ENCODE data around the gene SMPD4.
"Not testable (repeated sequence)": the region's sequence is repeated elsewhere in the genome, so short reads cannot be mapped to it uniquely, and the experiment has no call there.

SMPD4 gene

DNA sequence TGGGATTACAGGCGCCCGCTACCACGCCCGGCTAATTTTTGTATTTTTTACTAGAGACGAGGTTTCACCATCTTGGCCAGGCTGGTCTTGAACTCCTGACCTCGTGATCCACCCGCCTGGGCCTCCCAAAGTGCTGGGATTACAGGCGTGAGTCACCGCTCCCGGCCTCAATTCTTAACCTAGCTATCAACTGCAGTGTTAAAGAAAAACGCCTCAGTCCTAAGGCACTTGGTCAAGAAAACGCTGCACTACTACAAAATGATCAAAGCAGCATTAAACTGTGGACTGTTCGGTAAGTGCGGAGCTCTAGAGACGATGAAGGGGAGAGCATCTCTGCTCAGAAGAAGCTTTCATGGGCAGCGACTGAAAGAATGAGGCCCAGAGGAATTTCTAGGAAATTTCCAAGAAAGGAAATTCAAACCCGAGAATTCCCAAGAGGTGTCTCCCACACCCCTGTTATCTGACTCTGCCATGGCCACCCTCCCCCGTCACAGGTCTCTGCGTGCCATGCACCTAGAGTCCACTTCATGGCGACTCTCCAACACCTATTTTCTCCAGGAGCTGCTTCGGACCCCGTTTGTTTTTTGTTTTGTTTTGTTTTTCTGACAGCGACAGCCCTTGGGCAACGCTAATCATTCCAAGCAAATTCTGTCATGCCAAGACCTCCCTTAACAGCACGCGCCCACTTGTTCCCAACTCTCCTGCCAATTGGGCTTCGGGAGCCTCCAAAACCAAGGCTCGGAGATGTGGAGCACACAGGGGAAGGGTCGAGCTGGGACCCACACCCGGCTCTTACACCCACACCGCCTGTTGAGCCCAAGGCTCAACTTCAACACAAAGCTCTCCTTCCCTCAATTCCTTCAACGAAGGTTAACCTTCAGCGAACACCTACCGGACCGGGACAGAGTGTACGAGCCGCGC is 738 bp downstream of the SMPD4 start:
- Histone ChIP-seq H3K4me3 (ENCODE audit: low read depth in 1 of 5, low read length in 5 of 5) (peak overlapping the region; percentile 88 to 97 (median 93)), H3K27ac (ENCODE audit: low read depth, low read length) (peak overlapping the region; percentile 72), H3K9ac (ENCODE audit: low read length in 5 of 5) (peak overlapping the region; percentile 73 to 97 (median 87)), H3K36me3 (ENCODE audit: control insufficient read depth in 5 of 5, insufficient read depth in 5 of 5, low read length in 5 of 5) (peaks cover 0 to 14% (median 4%) of the 10 kb centered on the region in 5 donors), H3K4me1 (ENCODE audit: control insufficient read depth in 5 of 5, insufficient read depth in 5 of 5, low read length in 5 of 5) (peaks cover 0 to 24% (median 21%) of the 10 kb centered on the region in 5 donors)
- not testable (repeated sequence) for H3K27me3 ChIP-seq (ENCODE audit: control insufficient read depth in 5 of 5, insufficient read depth in 4 of 5, low read length in 5 of 5); H3K9me3 ChIP-seq (ENCODE audit: control insufficient read depth in 5 of 5, low read length in 5 of 5)

DNA sequence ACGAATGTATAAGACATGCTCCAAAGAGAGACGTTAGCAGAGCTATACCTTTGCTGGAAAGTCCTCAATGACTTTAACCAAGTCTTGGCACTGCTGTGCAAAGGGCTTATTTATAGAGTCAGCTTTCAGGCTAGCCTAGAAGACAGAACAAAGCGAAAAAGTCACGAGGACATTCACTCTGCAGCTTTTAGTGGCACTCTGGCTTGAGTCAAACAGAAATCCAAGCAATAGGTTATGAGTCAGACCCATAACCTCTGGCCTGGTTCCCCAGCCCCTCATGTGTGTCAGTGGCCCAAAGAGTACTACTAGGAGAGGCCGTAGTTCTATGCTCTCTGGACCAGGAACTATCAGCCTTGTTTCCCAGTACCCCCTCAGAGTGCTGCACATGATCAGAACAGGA is 6.5 kb downstream of the SMPD4 start:
- H3K9me3 ChIP-seq (ENCODE audit: control insufficient read depth in 5 of 5, low read length in 5 of 5); H3K9ac ChIP-seq (ENCODE audit: low read length in 5 of 5); H3K4me1 ChIP-seq (ENCODE audit: control insufficient read depth in 5 of 5, insufficient read depth in 5 of 5, low read length in 5 of 5); H3K27me3 ChIP-seq (ENCODE audit: control insufficient read depth in 5 of 5, insufficient read depth in 4 of 5, low read length in 5 of 5); H3K27ac ChIP-seq (ENCODE audit: low read depth, low read length); H3K4me3 ChIP-seq (ENCODE audit: low read depth in 1 of 5, low read length in 5 of 5): not testable (repeated sequence)
- peaks cover 0 to 58% (median 46%) of the 10 kb centered on the region in 5 donors for H3K36me3 ChIP-seq (ENCODE audit: control insufficient read depth in 5 of 5, insufficient read depth in 5 of 5, low read length in 5 of 5)

DNA sequence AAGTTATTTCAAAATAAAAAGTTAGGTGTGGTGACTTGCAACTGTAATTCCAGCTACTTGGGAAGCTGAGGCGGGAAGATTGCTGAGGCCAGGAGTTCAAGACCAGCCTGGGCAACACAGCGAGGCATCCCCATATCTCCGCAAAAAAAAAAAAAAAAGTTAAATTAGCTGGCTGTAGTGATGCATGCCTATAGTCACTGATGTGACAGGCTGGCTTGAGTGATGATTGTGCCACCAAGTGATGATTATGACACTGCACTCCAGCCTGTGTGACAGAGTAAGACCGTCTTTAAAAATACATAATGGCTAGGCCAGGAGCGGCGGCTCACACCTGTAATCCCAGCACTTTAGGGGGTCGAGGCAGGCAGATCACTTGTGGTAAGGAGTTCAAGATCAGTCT is 11.5 kb downstream of the SMPD4 start:
- Histone ChIP-seq H3K4me1 (ENCODE audit: control insufficient read depth in 5 of 5, insufficient read depth in 5 of 5, low read length in 5 of 5) (no peaks in the 10 kb centered on the region), H3K9me3 (ENCODE audit: control insufficient read depth in 5 of 5, low read length in 5 of 5) (no peaks in the 10 kb centered on the region), H3K27ac (ENCODE audit: low read depth, low read length) (no peak overlapping the region), H3K27me3 (ENCODE audit: control insufficient read depth in 5 of 5, insufficient read depth in 4 of 5, low read length in 5 of 5) (no peaks in the 10 kb centered on the region), H3K4me3 (ENCODE audit: low read depth in 1 of 5, low read length in 5 of 5) (no peak overlapping the region), H3K9ac (ENCODE audit: low read length in 5 of 5) (no peak overlapping the region), H3K36me3 (ENCODE audit: control insufficient read depth in 5 of 5, insufficient read depth in 5 of 5, low read length in 5 of 5) (peaks cover 5 to 84% (median 72%) of the 10 kb centered on the region in 5 donors)

DNA sequence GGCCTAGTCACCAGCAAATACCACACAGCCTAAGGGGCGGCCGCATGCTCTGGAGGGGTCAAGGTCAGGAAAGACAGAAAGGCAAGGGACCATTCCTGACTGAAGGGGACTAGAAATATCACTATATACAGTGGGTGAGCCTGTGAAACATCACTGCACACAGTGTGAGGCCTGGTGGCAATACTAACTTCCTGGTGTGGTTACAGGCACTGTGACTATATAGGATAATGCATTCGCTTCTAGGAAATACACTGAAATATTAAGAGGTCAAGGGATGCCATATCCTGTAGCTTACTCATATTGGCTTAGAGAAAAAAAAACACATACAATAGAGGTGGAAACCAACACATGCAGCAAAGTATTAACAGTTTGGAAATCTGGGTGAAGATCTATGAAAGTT is 12.2 kb downstream of the SMPD4 start:
- not testable (repeated sequence) for H3K4me1 ChIP-seq (ENCODE audit: control insufficient read depth in 5 of 5, insufficient read depth in 5 of 5, low read length in 5 of 5); H3K4me3 ChIP-seq (ENCODE audit: low read depth in 1 of 5, low read length in 5 of 5); H3K27ac ChIP-seq (ENCODE audit: low read depth, low read length); H3K27me3 ChIP-seq (ENCODE audit: control insufficient read depth in 5 of 5, insufficient read depth in 4 of 5, low read length in 5 of 5); H3K9me3 ChIP-seq (ENCODE audit: control insufficient read depth in 5 of 5, low read length in 5 of 5); H3K9ac ChIP-seq (ENCODE audit: low read length in 5 of 5)
- H3K36me3 ChIP-seq (ENCODE audit: control insufficient read depth in 5 of 5, insufficient read depth in 5 of 5, low read length in 5 of 5): peaks cover 5 to 81% (median 69%) of the 10 kb centered on the region in 5 donors

DNA sequence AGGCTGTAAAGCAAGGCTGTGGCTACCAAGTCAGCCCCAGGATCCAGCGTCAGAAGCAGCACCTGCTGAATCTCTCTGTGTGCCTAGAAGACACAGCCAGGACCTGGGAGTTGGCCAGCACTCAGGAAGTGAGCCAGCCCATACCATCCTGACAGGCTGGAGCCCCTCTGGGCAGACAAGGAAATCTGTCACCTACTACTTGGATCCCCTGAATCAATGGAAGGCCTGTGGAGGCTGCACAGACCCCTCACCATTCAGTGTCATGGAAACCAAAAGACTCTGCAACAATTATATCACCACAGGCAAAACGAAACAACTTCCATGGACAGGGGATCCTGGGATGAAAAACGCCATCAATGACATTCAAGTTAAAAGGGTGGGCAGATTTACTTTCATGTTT is 14.8 kb downstream of the SMPD4 start:
- H3K36me3 ChIP-seq (ENCODE audit: control insufficient read depth in 5 of 5, insufficient read depth in 5 of 5, low read length in 5 of 5): peaks cover 5 to 79% (median 66%) of the 10 kb centered on the region in 5 donors
- not testable (repeated sequence) for H3K4me3 ChIP-seq (ENCODE audit: low read depth in 1 of 5, low read length in 5 of 5); H3K27ac ChIP-seq (ENCODE audit: low read depth, low read length); H3K9me3 ChIP-seq (ENCODE audit: control insufficient read depth in 5 of 5, low read length in 5 of 5); H3K27me3 ChIP-seq (ENCODE audit: control insufficient read depth in 5 of 5, insufficient read depth in 4 of 5, low read length in 5 of 5); H3K9ac ChIP-seq (ENCODE audit: low read length in 5 of 5); H3K4me1 ChIP-seq (ENCODE audit: control insufficient read depth in 5 of 5, insufficient read depth in 5 of 5, low read length in 5 of 5)

DNA sequence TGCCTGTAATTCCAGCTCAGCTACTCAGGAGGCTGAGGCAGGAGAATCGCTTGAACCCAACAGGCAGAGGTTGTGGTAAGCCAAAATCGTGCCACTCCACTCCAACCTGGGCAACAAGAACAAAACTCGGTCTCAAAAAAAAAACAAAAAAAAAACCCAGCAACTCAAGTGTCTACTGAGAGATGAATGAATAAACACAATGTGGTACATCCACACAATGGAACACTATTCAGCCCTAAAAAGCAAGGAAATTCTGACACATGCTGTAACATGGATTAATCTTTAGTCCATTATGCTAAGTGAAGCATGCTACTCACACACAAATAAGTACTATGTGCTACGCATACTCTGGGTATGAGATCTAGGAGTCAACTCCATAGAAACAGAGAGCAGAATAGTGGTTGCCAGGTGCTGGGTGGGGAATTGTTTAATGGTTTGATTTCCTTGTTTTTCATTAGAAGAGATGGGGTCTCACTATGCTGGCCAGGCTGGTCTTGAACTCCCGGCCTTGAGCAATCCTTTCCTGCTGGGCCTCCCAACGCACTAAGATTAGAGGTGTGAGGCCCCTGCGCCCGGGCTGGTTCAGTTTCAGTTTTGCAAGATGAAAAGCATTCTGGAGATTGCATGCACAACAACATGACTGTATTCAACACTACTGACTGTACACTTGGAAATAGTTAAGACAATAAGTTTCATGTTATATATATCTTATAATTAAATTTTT is 15.9 kb downstream of the SMPD4 start:
- H3K27ac ChIP-seq (ENCODE audit: low read depth, low read length): no peak overlapping the region
- H3K9ac ChIP-seq (ENCODE audit: low read length in 5 of 5): no peak overlapping the region
- H3K4me1 ChIP-seq (ENCODE audit: control insufficient read depth in 5 of 5, insufficient read depth in 5 of 5, low read length in 5 of 5): no peaks in the 10 kb centered on the region
- no peak overlapping the region for H3K4me3 ChIP-seq (ENCODE audit: low read depth in 1 of 5, low read length in 5 of 5)
- no peaks in the 10 kb centered on the region for H3K27me3 ChIP-seq (ENCODE audit: control insufficient read depth in 5 of 5, insufficient read depth in 4 of 5, low read length in 5 of 5)
- H3K36me3 ChIP-seq (ENCODE audit: control insufficient read depth in 5 of 5, insufficient read depth in 5 of 5, low read length in 5 of 5): peaks cover 5 to 78% (median 65%) of the 10 kb centered on the region in 5 donors
- no peaks in the 10 kb centered on the region for H3K9me3 ChIP-seq (ENCODE audit: control insufficient read depth in 5 of 5, low read length in 5 of 5)

DNA sequence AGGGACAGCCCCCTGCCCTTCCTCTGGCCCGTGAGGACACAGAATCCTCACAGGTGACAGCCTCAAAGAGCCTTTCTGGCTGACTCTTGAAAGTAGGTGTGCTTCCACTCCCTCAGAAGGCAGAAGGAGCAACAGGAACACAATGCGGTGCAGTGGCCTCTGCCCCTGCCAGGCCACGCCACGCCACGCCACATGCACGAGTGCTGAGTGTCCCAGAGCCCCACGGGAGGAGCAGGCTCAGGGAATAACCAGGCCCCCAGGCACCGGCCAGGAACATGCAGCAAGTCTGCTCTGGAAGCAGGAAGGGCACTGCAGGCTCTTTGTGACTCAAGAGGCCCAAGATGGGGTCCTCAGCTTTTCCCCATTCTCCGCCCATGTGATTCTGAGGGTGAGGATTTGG is 18.4 kb downstream of the SMPD4 start:
- H3K36me3 ChIP-seq (ENCODE audit: control insufficient read depth in 5 of 5, insufficient read depth in 5 of 5, low read length in 5 of 5): peaks cover 3 to 83% (median 62%) of the 10 kb centered on the region in 5 donors
- H3K27ac ChIP-seq (ENCODE audit: low read depth, low read length): no peak overlapping the region

DNA sequence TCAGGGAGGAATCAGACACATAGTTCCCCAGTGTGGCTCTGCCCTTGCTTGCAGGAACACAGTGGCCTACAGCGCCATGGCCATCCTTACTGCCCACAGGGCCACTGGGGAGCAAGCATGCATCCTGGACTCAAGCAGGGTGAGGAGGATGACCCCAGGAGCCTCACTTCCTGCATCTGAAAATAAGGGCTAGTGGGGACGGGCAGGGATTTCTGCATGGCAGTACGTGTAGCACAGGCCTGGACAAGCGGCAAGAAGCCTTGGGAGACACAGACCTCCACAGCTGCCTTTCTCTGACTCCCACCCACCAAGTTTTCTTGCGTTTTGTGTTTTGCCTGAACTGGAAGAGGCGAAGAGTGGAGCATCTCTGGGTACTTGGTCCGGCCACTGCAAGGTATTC is 18.9 kb downstream of the SMPD4 start:
- not testable (repeated sequence) for H3K9me3 ChIP-seq (ENCODE audit: control insufficient read depth in 5 of 5, low read length in 5 of 5); H3K27ac ChIP-seq (ENCODE audit: low read depth, low read length); H3K4me3 ChIP-seq (ENCODE audit: low read depth in 1 of 5, low read length in 5 of 5); H3K27me3 ChIP-seq (ENCODE audit: control insufficient read depth in 5 of 5, insufficient read depth in 4 of 5, low read length in 5 of 5); H3K4me1 ChIP-seq (ENCODE audit: control insufficient read depth in 5 of 5, insufficient read depth in 5 of 5, low read length in 5 of 5); H3K9ac ChIP-seq (ENCODE audit: low read length in 5 of 5)
- H3K36me3 ChIP-seq (ENCODE audit: control insufficient read depth in 5 of 5, insufficient read depth in 5 of 5, low read length in 5 of 5): peaks cover 3 to 78% (median 58%) of the 10 kb centered on the region in 5 donors

More for the DNA sequence above, 18.4 kb downstream of the SMPD4 start:
- no peaks in the 10 kb centered on the region for H3K4me1 ChIP-seq (ENCODE audit: control insufficient read depth in 5 of 5, insufficient read depth in 5 of 5, low read length in 5 of 5)
- no peaks in the 10 kb centered on the region for H3K9me3 ChIP-seq (ENCODE audit: control insufficient read depth in 5 of 5, low read length in 5 of 5)
- H3K27me3 ChIP-seq (ENCODE audit: control insufficient read depth in 5 of 5, insufficient read depth in 4 of 5, low read length in 5 of 5): no peaks in the 10 kb centered on the region
- H3K9ac ChIP-seq (ENCODE audit: low read length in 5 of 5): no peak overlapping the region
- H3K4me3 ChIP-seq (ENCODE audit: low read depth in 1 of 5, low read length in 5 of 5): no peak overlapping the region

DNA sequence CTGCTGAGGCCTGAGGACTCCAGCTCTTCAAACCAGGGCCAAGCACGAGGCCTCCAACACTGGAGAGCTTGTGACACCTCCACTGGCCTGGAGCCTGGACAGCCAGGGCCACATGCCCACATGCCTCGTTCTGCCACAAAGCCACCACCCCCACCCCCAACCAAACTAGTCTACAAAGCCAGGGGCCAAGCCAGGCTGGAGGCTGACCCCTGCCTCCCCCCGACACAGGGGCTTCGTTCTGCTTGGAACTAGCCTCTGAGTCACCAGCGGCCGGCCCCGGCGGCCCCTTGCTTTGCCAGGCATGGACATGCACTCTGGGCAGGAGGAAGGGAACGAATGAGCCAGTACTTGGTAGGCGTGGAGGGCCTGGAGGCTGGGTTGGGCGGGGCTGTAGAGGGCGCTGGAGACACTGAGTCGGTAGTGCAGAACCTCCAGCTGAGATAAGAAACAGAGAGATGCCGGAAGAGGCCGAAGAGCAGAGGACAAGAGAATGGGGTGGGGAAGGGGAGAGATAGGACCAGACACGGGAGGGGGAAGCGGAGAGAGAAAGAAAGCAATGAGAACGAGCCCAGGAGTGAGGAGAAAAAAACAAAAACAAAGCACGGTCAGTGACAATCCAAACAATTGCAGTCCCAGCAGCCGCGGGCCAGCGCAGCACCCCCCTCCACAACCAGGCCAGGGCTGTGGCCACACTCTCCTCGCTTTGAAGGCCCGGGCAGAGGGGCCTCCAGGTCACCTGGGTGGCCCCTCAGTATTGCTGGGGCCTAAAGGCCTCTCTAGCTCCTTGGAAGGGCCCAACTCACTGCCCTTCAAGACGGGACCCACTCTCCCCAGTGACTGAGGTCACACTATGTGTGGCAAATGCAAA is 20.3 kb downstream of the SMPD4 start:
- not testable (repeated sequence) for H3K9ac ChIP-seq (ENCODE audit: low read length in 5 of 5); H3K9me3 ChIP-seq (ENCODE audit: control insufficient read depth in 5 of 5, low read length in 5 of 5); H3K27ac ChIP-seq (ENCODE audit: low read depth, low read length); H3K4me1 ChIP-seq (ENCODE audit: control insufficient read depth in 5 of 5, insufficient read depth in 5 of 5, low read length in 5 of 5); H3K4me3 ChIP-seq (ENCODE audit: low read depth in 1 of 5, low read length in 5 of 5); H3K27me3 ChIP-seq (ENCODE audit: control insufficient read depth in 5 of 5, insufficient read depth in 4 of 5, low read length in 5 of 5)
- peaks cover 3 to 69% (median 48%) of the 10 kb centered on the region in 5 donors for H3K36me3 ChIP-seq (ENCODE audit: control insufficient read depth in 5 of 5, insufficient read depth in 5 of 5, low read length in 5 of 5)
